ENCODE measurements around the gene SHISA7. TPM values are rescaled to one million over a fixed set of nuclear protein-coding genes. Genes with fewer than 3 reads are reported as not detected.

Gene SHISA7
- total RNA-seq, 1 donor from 2014 or later: 0.22 TPM

DNA sequence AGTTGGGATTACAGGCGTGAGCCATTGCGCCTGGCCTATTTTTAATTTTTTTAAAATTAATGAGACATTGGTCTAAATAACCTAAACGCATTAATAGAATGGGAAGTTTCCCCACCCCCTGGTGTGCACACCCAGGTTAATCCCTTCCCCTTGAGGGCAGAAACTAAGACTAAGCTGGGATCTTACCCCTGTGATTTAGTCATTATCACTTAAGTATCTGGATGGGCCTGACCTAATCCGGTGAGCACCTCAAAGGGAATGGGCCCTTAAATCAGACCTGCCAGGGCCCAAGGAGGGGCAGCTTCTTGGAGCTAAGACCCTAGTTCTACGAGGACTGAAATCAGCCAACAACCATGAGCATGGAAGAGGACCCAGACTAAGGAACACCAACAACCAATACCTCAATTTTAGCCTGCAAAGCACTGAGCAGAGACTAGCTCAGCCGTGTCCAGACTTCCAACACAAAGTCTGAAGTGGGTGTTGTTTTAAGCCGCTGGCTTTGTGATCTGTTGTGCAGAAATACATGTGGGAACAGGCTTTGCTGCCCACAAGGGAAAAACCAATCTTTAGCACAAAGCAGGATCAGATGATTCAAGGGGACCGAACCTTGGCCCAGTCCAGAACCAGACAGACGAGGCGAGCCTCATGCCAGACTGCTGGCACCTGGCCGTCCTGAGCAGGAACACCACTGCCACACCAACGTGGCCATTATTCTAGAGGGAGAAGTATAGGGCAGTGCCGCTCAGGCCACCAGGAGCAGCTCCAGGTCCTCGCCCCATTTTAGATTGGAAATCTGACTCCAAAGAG is 42.6 kb downstream of the SHISA7 start:
- Mint-ChIP-seq H3K4me1 (ENCODE audit: unreplicated experiment) (peaks cover under 1% of the 10 kb centered on the region), H3K4me3 (no peak overlapping the region), H3K9me3 (no peaks in the 10 kb centered on the region), H3K27me3 (no peaks in the 10 kb centered on the region), H3K36me3 (peaks cover 15% of the 10 kb centered on the region), H3K27ac (no peak overlapping the region)
- no peak for DNase-seq (ENCODE audit: extremely low spot score, unreplicated experiment)
- TF ChIP-seq, protein P1, sequence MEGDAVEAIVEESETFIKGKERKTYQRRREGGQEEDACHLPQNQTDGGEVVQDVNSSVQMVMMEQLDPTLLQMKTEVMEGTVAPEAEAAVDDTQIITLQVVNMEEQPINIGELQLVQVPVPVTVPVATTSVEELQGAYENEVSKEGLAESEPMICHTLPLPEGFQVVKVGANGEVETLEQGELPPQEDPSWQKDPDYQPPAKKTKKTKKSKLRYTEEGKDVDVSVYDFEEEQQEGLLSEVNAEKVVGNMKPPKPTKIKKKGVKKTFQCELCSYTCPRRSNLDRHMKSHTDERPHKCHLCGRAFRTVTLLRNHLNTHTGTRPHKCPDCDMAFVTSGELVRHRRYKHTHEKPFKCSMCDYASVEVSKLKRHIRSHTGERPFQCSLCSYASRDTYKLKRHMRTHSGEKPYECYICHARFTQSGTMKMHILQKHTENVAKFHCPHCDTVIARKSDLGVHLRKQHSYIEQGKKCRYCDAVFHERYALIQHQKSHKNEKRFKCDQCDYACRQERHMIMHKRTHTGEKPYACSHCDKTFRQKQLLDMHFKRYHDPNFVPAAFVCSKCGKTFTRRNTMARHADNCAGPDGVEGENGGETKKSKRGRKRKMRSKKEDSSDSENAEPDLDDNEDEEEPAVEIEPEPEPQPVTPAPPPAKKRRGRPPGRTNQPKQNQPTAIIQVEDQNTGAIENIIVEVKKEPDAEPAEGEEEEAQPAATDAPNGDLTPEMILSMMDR (conservative IDR thresholded peaks at IDR 0.05): no peak

DNA sequence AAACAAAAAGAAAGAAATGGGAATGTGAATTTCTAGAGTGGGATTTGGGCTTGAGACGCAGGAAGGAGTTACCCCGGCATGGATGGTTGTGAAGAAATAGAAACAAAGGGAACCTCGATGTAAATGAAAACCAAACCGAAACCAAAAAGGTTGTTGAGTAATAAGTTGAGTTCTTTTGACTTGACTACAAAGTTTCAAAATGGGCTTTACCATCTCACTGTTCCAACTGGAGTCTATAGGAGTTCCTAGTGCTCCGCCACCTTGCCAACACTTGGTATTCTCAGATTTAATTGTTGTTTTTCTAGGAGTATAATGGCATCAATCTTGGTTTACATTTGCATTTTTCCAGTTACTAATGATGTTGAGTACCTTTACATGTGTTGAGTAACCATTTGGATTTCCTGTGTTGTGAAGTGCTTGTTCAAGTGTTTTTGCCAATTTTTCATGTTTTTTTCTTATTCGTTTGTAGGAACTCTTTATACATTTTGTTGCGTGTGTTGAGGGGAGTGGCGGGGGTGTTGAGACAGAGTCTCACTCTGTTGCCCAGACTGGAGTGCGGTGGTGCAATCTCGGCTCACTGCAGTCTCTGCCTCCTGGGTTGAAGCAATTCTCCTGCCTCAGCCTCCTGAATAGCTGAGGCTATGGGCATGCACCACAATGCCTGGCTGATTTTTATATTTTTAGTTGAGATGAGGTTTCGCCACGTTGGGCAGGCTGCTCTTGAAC is 44.7 kb downstream of the SHISA7 start:
- H3K27me3 Mint-ChIP-seq: no peaks in the 10 kb centered on the region
- peaks cover under 1% of the 10 kb centered on the region for H3K4me1 Mint-ChIP-seq (ENCODE audit: unreplicated experiment)
- peaks cover 14% of the 10 kb centered on the region for H3K36me3 Mint-ChIP-seq
- no peak overlapping the region for H3K4me3 Mint-ChIP-seq
- no peaks in the 10 kb centered on the region for H3K9me3 Mint-ChIP-seq
- DNase-seq (ENCODE audit: extremely low spot score, unreplicated experiment): no peak
- no peak overlapping the region for H3K27ac Mint-ChIP-seq
- TF ChIP-seq, protein P1 (conservative IDR thresholded peaks at IDR 0.05): no peak

DNA sequence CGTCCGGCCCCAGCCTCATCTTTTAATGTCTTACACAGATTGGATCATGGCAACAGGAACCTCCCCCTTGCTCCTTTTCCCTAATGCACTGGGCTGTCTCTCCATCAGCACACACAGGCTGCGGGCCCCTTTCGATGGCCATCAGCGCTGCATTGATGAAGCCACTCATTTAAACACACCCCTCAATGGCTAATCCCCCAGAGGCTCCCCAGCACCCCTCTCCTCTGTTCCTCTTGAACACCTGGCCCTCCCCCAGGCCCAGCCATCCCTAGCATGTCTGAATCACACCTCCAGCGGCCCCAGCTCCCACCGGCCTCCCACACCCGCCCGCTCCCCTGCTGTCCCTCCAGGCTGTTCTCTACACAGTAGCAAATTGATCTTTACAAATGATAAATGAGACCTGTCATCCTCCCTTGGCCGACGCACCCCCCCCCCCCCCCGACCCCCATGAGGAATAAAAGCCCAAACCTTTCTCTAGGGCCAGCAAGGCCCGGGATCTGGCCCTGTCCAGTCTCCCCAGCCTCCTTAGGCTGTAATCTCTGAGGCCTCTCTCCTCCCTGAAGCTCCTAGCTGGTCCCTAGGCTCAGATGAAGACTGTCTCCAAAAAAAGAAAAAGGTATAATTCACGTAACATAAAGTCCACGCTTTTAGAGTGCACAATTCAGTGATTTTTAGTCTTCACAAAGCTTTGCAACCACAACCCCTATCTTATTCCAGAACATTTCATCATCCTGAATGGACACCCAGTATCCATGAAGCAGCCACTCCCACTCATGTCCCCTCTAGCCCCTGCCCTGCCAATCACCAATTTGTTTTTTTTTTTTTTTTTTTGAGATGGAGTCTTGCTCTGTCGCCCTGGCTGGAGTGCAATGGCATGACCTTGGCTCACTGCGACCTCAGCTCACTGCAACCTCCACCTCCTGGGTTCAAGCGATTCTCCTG is 50.0 kb downstream of the SHISA7 start:
- H3K27me3 Mint-ChIP-seq: no peaks in the 10 kb centered on the region
- TF ChIP-seq, protein P1 (conservative IDR thresholded peaks at IDR 0.05): no peak
- no peak overlapping the region for H3K4me3 Mint-ChIP-seq
- peak overlapping the region; percentile 48 for H3K27ac Mint-ChIP-seq
- no peaks in the 10 kb centered on the region for H3K9me3 Mint-ChIP-seq
- peaks cover 3% of the 10 kb centered on the region for H3K36me3 Mint-ChIP-seq
- no peak for DNase-seq (ENCODE audit: extremely low spot score, unreplicated experiment)
- peaks cover 22% of the 10 kb centered on the region for H3K4me1 Mint-ChIP-seq (ENCODE audit: unreplicated experiment)

DNA sequence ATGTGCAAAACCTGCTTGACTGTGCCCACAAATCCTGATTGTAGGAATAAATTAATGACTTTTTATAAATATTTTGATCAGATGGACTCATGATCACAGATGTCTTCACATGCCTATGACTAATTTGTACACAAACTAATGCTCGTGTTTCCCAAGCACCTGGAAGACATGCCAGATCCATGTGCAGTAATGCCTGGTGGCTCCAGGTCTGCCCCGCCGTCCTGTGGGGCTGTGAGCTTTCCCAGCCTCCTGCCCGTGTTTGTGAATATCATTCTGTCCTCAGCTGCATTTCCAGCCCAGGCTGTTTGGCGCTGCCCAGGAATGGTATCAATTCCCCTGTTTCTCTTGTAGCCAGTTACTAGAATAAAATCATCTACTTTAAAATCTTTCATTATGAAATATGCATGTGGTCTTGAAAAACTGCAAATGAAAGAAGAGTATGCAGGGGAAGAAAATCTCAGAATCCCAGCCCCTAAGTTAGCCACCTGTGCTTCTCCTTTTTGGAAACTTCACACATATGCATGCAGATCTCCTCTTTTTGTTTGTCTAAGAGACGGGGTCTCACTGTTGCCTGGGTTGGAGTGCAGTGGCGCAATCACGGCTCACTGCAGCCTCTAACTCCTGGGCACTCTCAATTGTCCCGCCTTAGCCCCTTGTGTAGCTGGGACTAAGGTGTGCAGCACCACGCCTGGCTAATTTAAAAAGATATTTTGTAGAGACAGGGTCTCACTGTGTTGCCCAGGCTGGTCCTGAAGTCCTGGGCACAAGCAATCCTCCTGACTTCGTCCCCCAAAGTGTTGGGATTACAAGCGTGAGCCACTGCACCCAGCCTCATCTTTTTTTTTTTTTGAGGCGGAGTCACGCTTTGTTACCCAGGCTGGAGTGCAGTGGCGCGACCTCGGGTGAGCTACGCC is 51.1 kb downstream of the SHISA7 start:
- TF ChIP-seq, protein P1 (conservative IDR thresholded peaks at IDR 0.05): no peak
- peak overlapping the region; percentile 17 for H3K4me3 Mint-ChIP-seq
- peaks cover 3% of the 10 kb centered on the region for H3K36me3 Mint-ChIP-seq
- no peaks in the 10 kb centered on the region for H3K27me3 Mint-ChIP-seq
- DNase-seq (ENCODE audit: extremely low spot score, unreplicated experiment): no peak
- H3K9me3 Mint-ChIP-seq: no peaks in the 10 kb centered on the region
- H3K4me1 Mint-ChIP-seq (ENCODE audit: unreplicated experiment): peaks cover 28% of the 10 kb centered on the region
- no peak overlapping the region for H3K27ac Mint-ChIP-seq
